SHP77 (cell line): ENCODE measurements around the gene NCOR1.

Experiments used
- DNase-seq, 2 experiments: peaks; one replicate each; lab custom pipeline; 2025; lab: John Stamatoyannopoulos, UW

NCOR1 gene

GRCh38 chr17:16027708-16028584 lies 187.4 kb downstream of the NCOR1 start:
- peak in 1 of 2 experiments; percentile 23 for DNase-seq

DNA sequence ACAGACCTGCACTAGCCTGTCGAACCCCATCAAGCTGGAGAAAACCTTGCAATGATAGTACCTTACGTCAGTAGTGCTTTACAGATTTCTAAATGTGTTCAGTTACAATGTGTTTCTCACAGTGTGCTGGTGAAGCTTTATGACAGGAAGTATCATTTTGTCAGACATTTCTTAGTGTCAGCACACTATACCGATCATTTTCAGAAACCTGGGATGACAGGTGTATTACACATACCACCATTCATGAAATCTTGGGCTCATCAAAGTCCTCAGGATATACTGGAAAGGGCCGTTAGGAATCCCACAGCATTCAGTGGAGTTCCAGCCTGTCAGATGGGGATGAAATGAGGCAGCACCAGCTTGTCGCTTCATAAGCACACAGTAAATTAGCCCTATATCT lies 188.4 kb downstream of the NCOR1 start:
- no peak for DNase-seq

DNA sequence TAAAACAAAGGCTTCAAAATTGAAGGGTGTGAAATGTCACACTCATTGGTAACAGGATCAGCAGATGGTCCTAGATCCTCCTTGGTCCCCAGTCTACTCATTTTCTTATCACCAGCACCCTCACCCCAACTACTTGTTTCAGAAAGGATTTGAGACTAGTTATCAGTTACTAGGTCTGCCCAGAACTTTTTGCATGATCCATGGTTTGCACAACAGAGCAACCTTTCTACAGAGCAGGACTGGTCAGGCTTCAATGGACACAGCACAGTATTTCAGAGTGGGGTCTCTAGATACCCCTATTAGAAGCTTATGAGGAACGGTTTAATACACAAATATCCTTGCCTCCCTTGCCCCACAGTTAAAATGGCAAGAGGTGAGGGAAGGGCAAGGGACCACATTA lies 190.1 kb downstream of the NCOR1 start:
- no peak for DNase-seq

DNA sequence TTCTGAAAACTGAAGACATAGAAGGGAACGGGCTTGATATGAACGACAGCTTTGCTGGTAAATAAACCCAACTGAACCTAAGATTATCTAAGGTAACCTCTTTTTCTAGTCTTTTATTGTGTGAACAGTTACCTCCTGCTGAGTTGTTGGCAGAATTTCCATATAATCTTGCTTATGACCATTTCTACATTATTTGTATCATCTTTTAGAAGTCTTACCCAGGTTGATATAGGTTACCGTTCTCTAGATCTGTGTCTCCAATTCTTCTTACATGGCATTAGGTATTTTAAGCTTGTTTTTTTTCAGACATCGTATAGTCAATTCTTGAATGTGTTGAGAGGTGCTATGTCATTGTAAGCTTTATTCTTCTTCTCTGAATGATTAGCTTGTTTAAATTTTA lies 191.5 kb downstream of the NCOR1 start:
- DNase-seq: no peak

DNA sequence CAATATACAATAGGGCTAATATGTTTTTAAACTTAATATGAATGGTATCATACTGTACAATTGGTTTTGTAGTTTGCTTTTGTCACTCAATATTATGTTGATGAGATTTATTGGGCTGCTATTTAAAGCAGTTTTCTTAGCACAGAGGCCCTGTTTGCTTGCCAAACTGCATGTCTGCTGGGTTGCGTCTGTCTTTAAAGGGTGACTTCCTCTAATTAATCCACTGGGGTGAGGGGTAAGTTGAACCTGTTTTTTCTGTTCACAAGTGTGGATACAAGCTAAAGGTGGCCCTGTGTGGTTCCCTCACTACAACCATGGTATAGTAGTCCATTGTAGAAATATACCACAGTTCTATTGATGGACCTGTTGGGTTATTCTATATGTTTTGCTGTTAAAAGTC lies 196.0 kb downstream of the NCOR1 start:
- DNase-seq: no peak

- DNase-seq: peak; percentile 54 to 80
Measured at GRCh38 chr17:16013943-16014407, 201.4 kb downstream of the NCOR1 start.

- DNase-seq: no peak
Measured at GRCh38 chr17:16007439-16007838, 207.9 kb downstream of the NCOR1 start.

- no peak for DNase-seq
Measured at GRCh38 chr17:16005636-16006035, 209.7 kb downstream of the NCOR1 start.

GRCh38 chr17:16003841-16004240 lies 211.5 kb downstream of the NCOR1 start:
- no peak for DNase-seq

DNA sequence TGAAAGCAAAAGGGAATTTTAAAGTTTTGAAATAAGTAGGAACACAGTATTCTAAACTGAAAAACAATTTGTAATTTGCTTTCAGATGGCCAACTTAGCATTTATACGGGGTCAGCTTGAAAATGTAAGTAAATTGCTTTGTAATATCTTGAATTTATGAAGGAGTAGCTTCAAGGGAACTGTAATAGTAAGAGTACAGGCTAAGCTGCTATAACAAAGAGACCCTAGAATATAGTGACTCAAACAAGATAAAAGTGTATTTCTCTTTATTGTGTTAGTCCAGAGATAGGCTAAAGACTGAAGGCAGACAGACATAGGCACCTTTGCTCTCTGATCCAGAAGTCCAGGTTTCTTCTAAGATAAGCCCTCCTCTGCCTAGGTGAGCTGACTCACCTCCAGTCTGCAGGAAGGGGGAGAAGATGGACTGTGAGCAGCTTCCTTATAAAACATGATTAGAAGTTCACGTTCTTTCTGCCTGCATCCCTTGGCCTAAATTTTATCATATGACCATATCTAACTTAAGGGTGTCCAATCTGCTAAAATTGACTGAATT lies 212.6 kb downstream of the NCOR1 start:
- no peak for DNase-seq

DNA sequence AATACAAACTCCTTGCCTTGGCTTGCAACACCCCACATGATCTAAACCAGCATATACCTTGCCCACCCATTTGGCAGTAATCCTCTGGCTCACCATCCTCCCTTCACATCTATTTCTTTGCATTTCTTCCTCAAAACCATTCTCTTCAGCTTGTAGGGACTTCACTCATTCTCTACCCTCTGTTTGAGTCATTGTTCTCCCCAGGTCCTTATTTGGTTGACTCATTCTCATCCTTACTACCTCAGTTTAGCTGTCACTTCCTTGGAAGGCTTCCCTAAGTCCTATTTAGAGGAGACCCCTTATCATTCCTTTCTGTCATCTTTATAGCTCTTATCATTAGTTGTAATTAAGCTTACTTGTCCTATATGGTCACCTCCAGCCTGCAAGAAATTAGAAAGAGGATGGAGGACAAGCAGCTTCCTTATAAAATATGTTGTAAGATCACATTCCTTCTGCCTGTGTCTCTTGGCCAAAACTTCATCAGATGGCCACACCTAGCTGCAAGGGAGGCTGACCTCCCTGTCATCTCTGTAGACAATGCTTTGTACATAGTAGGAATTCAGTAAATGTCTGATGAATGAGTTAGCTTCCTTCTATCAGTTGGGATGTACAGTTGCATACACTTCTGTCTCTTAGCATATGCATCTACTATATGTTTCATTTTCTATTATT lies 214.0 kb downstream of the NCOR1 start:
- no peak for DNase-seq

- peak; percentile 88 to 90 for DNase-seq
Measured at GRCh38 chr17:15999974-16000827, 215.1 kb downstream of the NCOR1 start.

GRCh38 chr17:15999141-15999973 lies 216.0 kb downstream of the NCOR1 start, which contains the start of the genes TTC19 and ZSWIM7:
TTC19 (plus strand) TSS chr17:15999824; CDS start chr17:15999849, 25 bp downstream.
ZSWIM7 (minus strand) TSS chr17:15999704; CDS start chr17:15999594, 110 bp downstream.
- peak; percentile 100 for DNase-seq

DNA sequence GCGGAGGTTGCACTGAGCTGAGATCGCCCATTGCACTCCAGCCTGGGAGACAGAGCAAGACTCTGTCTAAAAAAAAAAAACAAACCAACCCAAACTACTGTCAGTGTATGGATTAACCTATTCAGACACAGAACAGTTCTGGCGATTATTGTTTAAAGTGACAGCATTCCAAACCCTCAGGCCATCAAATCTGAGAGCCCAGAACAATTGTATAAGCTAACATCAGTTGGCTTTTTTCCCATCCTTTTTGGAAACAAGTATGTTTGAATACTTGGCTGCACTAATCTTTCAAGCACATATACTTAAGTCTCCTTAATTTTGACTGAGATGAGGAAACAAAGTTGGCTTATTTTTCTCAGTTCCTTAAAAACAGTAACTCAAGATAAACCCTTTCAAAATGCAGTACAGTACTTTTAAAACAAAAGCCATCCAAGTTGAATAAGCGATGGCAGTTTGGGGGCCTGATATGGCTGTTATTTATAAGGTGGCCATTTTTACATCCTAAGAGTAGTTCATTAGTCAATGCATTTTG lies 217.2 kb downstream of the NCOR1 start:
- no peak for DNase-seq

- DNase-seq: no peak
Measured at GRCh38 chr17:15996322-15996721, 219.0 kb downstream of the NCOR1 start.

GRCh38 chr17:15981646-15982580 lies 233.4 kb downstream of the NCOR1 start:
- no peak for DNase-seq

- DNase-seq: no peak
Measured at GRCh38 chr17:15981208-15981607, 234.1 kb downstream of the NCOR1 start.
